HG03432 (cell line): ENCODE data around the gene ATF4.

Experiments used
- ATAC-seq: cut with Tn5 transposase; IDR thresholded peaks from one replicate; pipeline ENCODE4 v1.9.1; 2021; ENCODE audit warnings: mild to moderate bottlenecking, moderate library complexity; ENCODE audit not compliant: unreplicated experiment

The ATF4 gene, protein sequence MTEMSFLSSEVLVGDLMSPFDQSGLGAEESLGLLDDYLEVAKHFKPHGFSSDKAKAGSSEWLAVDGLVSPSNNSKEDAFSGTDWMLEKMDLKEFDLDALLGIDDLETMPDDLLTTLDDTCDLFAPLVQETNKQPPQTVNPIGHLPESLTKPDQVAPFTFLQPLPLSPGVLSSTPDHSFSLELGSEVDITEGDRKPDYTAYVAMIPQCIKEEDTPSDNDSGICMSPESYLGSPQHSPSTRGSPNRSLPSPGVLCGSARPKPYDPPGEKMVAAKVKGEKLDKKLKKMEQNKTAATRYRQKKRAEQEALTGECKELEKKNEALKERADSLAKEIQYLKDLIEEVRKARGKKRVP

DNA sequence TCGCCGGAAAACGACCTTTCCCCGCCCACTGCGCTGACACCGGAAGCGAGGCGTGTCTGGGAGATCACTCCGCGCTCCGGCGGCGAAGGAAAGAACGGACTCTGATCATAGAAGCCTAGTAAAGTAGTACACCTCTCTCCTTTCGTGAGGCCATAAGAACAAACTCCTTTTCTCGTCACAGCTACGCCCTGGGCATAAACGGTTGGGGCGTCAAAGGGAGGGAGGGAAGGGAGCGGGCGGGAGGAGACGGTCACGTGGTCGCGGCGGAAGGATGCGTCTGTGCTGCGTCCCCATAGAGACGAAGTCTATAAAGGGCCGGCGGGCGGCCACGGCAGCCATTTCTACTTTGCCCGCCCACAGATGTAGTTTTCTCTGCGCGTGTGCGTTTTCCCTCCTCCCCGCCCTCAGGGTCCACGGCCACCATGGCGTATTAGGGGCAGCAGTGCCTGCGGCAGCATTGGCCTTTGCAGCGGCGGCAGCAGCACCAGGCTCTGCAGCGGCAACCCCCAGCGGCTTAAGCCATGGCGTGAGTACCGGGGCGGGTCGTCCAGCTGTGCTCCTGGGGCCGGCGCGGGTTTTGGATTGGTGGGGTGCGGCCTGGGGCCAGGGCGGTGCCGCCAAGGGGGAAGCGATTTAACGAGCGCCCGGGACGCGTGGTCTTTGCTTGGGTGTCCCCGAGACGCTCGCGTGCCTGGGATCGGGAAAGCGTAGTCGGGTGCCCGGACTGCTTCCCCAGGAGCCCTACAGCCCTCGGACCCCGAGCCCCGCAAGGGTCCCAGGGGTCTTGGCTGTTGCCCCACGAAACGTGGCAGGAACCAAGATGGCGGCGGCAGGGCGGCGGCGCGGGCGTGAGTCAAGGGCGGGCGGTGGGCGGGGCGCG is at the start of gene ATF4:
Gene ATF4 (plus strand): TSS at position 337 of the 880 bp plus-strand sequence. CDS start 884 bp downstream, outside the sequence.
- peak; percentile 41 for ATAC-seq

DNA sequence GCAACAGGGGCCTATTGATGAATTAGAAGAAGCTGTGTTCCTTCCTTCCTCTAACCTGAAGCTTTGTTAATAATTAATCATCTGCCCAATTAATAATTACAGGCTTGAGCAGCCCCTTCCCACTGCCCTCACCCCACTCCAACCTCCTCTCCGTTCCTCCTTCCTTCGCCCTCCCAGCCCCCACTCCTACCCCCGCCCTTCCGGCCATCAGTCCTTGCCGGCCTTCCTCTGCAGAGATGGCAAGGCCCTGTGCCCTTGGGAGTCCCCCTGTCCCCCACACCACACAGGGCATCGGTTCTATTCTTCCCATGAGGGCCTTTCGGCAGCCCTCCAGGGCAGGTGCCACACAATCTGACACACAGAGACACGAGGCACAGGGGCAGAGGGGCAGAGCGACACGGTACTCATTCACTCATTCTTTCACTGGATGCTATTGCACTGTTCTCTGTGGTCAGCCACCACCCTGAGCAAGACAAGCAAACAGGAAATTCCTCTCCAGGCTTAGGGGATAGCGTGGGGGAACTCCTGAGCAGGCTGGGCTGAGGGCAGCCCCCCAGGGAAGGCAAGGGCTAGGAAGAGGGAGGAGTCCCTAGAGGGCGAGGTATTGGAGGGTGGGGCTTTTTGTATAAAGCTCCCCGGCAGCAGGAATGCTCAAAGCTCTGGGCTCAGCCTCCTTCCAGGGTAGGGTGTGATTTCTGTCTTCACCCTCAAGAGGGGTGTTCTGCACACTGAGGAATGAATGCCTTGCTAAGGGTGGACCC is 48.8 kb upstream of the ATF4 start:
- peak; percentile 59 for ATAC-seq

DNA sequence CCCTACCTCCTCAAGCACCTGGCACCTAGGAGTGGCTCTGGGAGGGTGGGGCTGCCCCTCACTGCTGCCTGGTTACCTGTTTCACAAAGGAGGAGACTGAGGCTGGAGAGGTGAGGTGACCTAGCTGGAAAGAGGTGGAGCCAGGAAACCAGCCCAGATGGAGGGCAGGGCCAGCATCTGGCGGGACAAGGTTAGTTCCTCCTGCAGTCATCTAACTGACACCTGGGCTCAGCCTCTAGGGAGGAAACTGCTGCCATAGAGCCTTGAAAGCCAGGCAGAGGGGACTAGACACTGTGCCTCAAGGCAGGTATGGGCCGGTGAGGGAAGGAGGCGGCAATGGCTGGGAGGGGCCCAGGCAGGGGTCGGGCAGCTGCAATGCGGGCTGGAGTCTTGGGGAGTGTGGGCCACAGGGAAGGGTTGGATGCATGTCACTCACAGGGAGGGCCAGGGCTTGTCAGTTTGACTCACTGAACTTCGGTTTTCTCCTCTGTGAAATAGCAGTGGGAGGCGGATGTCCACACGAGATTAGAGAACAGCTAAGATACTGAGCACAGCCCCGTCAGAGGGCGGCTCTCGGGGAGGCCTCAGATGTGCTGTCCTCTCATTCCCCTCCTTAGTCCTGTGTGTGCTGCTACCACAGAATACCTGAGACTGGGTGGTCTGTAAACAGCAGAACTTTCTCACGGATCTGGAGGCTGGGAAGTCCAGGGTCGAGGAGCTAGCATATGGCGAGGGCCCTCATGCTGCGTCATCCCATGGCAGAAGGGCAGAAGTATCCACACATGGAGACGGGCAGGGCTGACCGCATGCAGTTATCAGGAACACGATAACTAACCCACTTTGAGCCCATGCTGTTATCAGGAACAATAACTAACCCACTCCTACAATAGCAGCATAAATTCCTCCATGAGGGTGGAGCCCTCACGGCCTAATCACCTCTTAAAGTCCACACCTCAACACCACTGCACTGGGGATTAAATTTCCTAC is 47.5 kb upstream of the ATF4 start:
- ATAC-seq, result no peak

DNA sequence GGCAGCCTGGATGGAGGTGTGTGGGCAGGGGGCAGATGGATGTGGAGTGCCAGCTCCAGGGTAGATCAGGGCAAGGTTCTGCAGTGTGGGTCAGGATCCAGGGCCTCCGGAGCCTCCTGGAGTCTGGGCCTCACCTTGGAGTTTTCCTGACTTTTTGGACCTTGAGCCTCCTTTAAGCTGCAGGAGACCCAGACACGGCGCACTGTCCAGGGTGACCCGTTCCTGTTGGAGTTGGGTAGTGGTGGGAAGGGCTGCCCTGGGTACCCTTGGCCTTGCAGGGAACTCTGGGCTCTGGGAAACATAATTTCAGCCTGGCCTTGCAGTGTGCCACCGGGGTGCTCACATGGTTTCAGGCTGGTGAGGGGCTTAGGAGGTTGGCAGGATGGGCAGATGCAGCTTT is 46.5 kb upstream of the ATF4 start:
- no peak for ATAC-seq

DNA sequence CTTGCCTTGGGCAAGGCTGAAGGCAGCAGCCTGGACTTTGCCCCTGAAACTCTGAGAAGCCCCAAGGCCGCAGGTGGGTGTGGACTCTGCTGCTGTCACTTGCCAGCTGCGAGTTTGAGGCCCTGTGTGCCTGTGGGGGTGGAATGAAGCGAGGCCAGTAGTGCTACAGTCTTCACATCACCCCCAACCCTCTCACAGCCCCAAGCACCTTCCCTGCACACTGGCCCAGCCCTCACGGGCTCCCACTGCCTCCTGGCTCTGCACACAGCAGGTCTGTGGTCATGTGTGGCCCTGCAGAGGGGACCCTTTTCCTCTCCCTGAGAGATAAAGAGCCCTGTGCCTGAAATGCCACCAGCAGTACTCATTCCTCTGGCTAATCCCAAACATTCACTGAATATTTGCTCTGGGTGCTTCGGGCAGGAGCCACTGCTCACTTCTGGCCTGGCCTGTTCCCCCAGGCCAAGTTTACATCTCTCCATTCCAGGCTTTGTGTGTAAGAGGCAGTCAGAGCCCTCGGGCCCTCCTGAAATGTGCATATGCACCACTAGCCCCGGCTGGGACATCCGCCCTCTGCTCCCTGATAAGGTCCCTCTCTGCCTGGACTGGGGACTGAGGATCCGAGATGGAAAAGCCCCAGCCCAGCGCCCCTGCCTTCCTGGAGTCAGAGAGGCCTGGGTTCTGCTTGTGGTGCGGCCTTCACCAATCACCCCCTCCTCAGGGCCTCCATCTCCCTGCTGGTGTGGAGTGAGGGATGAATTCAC is 45.8 kb upstream of the ATF4 start:
- no peak for ATAC-seq

DNA sequence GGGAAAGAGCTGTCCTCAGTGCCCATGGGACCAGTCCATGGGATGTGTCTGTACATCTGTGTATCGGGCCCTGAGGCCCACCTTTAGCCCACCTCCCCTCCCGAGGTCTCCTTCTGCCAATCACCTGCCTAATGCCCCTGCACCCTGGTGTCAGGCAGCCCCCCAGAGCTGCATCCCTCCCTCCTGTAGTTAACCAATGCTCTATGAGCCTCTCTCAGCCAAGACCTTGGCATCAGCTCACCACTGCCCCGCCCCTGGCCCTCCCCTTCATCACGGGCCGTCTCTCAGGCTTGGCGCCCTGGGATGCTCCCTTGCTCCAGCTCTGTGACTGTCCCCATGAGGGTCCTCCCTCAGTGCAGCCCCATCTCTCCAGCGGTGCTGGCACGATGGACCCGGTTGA is 45.0 kb upstream of the ATF4 start:
- ATAC-seq, result no peak

DNA sequence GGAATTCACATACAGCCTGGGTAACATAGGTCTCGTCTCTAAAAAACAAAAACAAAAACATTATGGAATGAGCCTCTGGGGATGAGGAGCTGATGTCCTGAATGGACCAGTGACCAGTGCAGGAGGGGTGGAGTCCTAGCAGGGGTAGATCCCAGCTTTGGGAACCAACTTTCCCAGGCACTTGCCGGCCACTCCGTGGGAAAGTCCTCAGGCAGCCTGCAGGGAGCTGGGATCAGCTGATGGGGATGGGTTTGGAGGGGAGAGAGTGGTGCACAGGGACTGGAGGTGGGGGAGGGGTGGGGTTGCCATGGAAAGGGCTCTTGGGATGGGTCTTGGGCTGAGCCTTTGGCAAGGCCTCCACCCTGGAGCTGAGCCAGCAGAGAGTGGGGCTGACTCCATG is 44.5 kb upstream of the ATF4 start:
- ATAC-seq, result no peak

DNA sequence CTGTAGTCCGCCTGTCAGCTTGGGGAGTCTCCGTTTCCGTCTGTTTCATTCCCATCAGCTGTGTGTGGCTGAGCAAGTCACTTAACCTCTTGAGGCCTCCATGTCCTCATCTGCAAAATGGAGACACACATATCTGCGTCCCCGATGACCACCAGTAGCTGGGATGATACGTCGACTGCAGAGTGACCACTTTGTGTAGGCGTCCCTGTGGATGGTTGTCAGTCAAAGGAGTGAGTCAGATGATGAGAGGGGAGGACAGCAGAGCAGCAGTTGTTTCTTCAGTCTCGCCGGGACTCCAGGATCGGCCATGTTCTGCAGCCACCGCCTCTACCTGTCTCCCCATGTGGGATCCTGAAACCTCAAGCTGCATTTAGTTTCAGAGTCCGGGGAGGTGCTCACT is 43.7 kb upstream of the ATF4 start:
- ATAC-seq, result no peak

DNA sequence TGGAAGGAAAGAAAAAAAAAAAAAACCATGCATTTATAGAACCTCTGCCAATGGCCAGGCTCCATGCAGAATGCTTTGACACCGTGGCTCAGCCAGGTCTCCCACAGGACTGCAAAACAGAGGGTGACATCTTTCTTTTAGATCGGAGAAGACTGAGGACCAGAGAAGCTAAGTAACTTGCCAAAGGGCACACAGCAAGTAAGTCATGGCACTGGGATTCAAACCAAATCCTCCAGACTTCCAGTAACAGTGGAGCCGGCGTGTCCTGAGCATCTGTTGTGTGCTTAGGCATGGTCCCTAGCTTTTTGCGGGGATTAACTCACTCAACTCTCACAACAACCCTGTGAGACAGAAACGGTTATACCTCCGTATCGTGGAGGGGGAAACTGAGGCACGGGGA is 42.8 kb upstream of the ATF4 start:
- no peak for ATAC-seq

DNA sequence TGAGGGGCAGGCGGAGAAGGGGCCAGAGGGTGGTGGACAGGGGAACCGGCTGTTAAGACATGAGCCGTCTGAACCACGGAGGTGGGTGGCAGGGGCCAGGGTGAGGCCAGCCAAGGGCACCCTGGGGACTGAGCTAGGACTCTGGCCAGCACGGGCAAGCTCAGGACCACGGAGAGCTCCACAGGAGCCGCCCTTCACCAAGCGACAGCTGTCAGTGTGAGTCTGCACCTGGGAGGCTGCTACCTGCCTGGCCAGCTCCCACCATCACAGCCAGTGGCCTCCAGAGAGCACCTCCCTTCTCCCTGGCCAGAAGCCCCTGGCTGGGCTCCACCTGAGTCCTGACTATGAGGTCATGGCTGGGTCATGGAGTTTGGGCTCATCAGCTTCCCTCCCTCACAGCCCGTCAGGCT is 41.9 kb upstream of the ATF4 start:
- ATAC-seq, result no peak

DNA sequence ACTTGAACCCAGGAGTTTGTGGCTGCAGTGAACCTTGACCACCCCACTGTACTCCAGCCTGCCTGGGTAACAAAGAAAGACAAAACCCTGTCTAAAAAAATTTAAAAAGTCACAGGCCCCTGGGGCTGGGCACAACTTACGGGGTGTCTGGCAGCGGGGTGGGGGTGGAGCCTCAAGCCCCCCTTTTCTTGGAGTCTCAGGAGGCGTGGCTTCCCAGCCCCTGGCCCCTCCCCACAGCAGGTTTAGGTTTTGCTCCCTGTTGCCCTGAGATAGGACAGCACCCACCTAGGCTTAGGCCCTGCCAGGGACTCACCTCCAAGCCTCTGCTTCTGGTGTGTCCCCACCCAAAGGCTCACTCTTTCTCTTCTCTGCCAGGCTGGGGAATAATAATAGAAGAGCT is 41.1 kb upstream of the ATF4 start:
- ATAC-seq, result no peak

DNA sequence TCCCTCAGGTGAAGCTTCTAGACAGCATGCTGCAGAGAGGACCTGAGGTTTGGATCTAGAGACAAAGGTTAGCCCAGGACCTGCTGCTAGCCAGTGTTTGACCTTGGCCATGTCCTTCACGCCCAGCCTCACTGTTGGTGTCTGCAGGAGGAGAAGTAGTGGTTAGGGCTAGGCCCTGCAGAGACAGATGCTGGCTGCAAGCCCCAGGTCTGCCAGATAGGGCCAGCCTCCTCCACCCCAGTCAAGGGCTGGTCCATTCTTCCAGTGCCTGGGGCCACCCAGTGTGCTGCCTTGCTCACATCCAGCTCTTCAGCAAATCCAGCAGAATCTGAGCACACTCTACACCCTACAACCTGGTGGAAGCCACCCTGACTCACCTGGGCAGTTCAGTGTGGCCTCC is 39.8 kb upstream of the ATF4 start:
- no peak for ATAC-seq

DNA sequence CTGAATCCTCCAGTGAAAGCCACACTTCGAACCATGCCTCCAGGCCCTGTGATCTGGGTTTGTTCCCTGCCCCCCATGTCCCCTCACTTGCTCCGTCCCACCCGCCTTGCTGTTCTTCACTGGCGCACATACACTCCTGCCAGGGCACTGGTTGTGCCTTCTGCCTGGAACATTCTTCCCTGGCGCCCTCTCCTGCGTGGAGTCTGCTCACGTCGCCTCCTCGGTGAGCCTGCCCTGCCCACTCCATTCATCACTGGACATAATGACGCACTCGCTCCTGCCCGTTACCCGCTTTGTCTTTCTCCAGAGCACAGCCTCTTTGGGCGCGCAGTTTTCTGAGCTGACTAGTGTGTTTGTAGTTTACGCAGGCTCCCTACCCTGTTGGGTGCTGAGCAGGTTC is 39.3 kb upstream of the ATF4 start:
- no peak for ATAC-seq

DNA sequence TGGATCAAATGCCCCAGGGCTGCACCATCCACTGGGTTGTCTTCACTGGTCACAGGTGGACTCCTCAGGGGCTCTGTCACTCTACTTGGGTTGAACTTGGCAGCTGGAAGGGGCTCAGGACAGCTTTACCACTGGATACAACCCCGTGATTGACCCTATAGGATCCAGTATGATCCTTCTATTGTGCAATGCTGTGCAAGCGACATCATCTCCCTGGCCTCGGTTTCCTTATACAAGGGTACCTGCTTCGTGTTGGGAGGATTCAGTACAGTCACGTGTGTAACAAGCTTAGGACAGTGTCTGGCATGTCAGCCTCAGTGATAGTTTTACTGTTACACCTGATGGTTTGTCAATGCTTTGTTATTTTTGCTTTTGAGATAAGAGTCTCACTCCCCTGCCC is 38.8 kb upstream of the ATF4 start:
- ATAC-seq, result no peak

DNA sequence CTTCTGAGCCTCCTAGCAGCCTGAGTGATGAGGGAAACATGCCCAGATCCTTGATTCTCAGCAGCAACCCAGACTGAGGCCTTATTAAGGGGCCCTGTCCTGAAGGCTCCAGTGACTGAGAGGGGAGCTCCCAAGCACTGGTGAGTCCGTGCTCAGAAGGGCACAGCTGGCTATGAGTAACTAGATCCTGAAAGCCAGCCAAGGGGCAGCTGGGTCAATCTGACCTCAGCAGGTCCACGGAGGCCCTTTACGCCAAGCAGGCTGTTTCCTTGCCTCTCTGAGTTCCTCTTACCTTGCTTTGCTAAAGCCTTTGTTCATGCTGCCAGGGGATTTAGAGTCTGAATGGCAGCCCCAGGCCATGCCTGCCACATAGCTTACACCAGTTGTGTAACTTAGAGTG is 37.6 kb upstream of the ATF4 start:
- no peak for ATAC-seq

DNA sequence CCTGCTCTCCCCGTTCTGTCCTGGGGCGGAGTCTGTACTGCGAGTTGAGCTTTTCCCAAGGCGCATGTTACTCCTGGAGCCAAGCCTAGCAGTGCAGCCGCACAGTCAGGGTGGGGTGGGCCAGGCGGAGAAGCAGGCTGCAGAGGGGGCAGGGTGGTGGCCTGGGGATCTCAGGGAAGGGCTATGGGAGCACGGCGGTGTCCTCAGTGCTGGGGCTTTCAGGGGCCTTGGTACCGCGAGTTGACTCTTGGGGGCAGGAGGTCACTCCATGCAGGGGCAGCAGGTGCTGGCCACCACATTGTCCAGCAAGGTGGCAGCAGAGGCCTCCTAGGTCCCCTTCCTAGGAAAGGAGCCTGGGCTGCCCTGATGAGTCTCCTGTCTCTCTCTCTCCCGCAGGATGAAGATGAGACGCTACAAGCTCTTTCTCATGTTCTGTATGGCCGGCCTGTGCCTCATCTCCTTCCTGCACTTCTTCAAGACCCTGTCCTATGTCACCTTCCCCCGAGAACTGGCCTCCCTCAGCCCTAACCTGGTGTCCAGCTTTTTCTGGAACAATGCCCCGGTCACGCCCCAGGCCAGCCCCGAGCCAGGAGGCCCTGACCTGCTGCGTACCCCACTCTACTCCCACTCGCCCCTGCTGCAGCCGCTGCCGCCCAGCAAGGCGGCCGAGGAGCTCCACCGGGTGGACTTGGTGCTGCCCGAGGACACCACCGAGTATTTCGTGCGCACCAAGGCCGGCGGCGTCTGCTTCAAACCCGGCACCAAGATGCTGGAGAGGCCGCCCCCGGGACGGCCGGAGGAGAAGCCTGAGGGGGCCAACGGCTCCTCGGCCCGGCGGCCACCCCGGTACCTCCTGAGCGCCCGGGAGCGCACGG is 33.2 kb upstream of the ATF4 start:
- no peak for ATAC-seq

DNA sequence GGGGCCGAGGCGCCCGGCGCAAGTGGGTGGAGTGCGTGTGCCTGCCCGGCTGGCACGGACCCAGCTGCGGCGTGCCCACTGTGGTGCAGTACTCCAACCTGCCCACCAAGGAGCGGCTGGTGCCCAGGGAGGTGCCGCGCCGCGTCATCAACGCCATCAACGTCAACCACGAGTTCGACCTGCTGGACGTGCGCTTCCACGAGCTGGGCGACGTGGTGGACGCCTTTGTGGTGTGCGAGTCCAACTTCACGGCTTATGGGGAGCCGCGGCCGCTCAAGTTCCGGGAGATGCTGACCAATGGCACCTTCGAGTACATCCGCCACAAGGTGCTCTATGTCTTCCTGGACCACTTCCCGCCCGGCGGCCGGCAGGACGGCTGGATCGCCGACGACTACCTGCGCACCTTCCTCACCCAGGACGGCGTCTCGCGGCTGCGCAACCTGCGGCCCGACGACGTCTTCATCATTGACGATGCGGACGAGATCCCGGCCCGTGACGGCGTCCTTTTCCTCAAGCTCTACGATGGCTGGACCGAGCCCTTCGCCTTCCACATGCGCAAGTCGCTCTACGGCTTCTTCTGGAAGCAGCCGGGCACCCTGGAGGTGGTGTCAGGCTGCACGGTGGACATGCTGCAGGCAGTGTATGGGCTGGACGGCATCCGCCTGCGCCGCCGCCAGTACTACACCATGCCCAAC is 32.4 kb upstream of the ATF4 start:
- no peak for ATAC-seq

DNA sequence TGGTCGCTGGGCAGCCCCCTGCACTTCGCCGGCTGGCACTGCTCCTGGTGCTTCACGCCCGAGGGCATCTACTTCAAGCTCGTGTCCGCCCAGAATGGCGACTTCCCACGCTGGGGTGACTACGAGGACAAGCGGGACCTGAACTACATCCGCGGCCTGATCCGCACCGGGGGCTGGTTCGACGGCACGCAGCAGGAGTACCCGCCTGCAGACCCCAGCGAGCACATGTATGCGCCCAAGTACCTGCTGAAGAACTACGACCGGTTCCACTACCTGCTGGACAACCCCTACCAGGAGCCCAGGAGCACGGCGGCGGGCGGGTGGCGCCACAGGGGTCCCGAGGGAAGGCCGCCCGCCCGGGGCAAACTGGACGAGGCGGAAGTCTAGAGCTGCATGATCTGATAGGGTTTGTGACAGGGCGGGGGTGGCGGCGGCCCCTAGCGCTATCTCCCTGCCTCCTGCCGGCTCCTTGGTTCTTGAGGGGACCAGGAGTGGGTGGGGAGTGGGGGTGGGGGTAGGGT is 31.7 kb upstream of the ATF4 start:
- no peak for ATAC-seq
